Lung microvascular endothelial cell (primary cell): ENCODE measurements around the gene PNPLA8. TPM values are rescaled to one million over a fixed set of nuclear protein-coding genes. Genes with fewer than 3 reads are reported as not detected.
"Not testable (repeated sequence)": the region's sequence is repeated elsewhere in the genome, so short reads cannot be mapped to it uniquely, and the experiment has no call there.

Experiments used
- DNase-seq, 2 donors: peaks; one replicate each; pipeline versions ENCODE4 v3.0.0 to v3.0.0-alpha.2; 2010; ENCODE audit warnings: low read depth in 2 of 2
- total RNA-seq: library from RNA; depleted of rRNA; stranded (reverse); fragments of >200 nt; gene quantifications from 2 replicates; pipeline ENCODE4 v1.2.1, GENCODE V29; 2014

Gene PNPLA8, protein sequence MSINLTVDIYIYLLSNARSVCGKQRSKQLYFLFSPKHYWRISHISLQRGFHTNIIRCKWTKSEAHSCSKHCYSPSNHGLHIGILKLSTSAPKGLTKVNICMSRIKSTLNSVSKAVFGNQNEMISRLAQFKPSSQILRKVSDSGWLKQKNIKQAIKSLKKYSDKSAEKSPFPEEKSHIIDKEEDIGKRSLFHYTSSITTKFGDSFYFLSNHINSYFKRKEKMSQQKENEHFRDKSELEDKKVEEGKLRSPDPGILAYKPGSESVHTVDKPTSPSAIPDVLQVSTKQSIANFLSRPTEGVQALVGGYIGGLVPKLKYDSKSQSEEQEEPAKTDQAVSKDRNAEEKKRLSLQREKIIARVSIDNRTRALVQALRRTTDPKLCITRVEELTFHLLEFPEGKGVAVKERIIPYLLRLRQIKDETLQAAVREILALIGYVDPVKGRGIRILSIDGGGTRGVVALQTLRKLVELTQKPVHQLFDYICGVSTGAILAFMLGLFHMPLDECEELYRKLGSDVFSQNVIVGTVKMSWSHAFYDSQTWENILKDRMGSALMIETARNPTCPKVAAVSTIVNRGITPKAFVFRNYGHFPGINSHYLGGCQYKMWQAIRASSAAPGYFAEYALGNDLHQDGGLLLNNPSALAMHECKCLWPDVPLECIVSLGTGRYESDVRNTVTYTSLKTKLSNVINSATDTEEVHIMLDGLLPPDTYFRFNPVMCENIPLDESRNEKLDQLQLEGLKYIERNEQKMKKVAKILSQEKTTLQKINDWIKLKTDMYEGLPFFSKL
- 20.5 and 27.6 TPM in 2 replicates for total RNA-seq

DNA sequence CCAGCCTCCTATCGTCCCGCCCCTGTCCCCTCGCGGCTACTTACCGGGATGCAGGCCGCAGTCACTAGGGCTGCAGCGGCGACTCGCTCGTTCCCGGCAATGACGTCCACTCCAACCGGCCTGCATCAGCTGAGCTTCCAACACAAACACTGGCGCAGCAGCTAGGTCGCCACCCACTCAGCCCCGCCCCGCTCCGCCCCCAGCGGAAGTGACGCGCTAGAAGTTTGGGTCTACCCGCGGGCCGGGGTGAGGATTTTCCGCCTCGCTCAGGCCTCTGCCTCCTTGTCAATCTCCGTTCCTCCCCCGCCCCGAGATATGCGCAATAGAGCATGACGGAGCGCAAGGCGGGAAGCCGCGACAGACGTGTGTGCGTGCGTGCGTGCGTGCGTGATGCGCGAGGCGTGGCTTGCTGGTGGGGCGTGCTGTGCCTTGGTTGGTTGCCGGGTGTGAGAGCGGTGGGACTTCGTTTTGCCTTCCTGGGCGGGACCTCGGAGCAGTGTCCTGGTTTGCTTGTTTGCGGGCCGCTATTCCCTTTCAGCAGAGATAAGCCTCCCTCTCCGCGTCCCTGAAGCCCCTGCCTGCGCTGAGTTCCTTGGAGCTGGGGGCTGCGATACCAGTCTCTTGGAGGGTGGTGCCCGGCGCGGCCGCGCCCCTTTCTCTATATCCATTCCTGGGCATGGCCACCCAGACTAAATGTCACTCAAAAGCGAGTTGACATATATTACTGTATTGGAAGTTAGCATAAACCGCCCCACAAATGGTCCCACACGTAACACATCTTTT is at the start of gene PNPLA8:
Gene PNPLA8, minus strand, starts transcription at position 151 of the 783 bp plus-strand sequence. CDS start 10,644 bp downstream, outside the sequence.
- DNase-seq, result peak; percentile 100

DNA sequence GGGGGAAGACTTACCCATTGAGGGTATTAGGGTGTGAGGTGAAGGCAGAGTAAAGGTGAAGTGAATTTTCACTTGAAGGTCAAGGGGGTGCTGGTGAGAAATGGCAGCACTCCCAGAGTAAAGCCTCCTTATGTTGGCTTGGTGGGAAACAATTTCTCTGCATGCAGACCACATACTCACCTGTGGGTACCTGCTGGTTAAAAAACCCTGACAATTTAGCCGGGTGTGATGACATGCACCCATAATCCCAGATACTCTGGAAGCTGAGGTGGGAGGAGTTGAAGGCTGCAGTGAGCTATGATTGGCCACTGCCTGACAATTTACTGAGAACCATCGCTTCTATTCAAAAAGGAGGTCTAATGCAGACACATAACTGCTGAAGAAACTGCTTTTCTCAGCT is 49.2 kb upstream of the PNPLA8 start:
- no peak for DNase-seq

DNA sequence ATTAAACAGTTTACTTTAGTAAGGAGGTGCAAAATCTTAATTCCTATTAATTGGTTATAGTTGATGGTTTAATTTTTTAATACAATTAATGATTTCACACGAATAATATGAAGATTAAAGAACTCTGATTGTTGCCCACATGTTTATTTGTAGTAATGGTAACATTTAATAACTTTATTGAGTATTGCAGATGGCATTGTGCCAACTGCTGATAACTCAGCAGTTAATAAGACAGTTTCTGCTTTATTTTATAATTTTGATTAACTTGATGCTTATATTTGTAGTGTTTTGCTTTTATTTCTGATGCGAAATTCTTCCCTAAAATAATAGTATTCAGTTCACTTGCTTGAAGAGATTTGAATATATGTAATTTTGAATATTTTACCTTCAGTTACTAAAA is 46.5 kb upstream of the PNPLA8 start:
- DNase-seq, result no peak

DNA sequence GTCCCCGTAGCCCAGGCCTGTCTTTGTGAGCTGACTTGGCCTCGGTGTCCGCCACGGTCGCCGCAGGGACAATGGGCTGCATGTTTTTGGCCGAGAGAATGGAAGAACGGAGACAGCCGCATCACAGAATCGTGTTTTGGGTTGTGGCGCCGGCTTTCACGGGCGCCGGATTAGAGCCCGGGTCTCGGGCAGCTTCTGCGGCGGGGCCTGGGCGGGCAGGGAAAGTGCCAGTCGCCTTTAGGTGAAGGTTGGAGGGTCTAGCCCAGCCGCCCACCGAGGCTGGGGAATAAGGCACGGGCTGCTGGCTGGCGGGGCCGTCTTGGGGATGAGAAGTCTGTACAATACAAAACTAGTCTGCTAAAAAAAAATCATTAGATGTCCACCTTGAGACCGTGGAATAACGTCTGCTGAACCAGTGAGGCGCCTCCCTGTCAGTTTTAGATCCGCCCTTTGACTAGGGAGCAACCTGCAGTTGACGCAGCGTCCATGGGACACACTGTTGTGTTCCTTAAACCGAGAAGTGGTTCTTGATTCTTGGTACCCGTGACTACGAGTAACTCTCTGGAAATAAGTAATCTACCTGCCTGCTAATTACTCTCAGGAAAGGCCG is 44.3 kb upstream of the PNPLA8 start:
- DNase-seq, result peak; percentile 53 to 64

DNA sequence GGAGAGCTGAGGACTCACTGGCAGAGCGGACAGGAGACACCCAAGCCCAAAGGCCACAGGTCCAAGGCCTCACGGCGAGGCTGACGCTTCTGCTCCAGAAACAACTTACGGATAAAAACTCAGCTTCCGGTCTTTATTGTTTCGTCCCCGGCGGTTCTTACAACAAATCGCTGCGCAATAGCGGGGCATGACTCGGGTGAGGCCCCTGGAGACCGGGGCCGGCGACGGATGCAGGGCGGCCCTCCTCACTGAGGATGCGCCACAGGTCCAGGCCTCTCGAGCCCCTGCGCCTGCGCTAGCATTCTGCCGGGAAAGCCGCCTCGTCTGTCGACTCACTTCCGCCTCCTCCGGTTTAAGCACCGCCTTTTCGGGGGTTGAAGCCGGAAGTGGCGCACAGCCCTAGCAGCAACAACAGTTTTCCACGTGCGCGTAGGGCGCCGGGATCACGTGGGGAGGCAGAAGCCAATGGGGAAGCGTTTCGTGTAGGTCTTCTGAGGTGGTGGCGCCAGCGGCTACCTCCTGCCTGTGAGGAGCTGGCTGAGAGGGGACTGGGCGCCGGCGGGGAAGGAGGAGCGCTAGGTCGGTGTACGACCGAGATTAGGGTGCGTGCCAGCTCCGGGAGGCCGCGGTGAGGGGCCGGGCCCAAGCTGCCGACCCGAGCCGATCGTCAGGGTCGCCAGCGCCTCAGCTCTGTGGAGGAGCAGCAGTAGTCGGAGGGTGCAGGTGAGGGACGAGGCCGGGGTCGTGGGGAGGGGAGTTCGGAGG is 43.6 kb upstream of the PNPLA8 start, which contains the start of the genes DNAJB9 and THAP5:
Gene DNAJB9, plus strand, starts transcription at position 494 of the 765 bp plus-strand sequence. CDS start 1,853 bp downstream, outside the sequence.
Gene THAP5, minus strand, starts transcription at position 326 of the 765 bp plus-strand sequence. Its CDS starts 137 bp downstream, at position 189.
- peak; percentile 100 for DNase-seq

DNA sequence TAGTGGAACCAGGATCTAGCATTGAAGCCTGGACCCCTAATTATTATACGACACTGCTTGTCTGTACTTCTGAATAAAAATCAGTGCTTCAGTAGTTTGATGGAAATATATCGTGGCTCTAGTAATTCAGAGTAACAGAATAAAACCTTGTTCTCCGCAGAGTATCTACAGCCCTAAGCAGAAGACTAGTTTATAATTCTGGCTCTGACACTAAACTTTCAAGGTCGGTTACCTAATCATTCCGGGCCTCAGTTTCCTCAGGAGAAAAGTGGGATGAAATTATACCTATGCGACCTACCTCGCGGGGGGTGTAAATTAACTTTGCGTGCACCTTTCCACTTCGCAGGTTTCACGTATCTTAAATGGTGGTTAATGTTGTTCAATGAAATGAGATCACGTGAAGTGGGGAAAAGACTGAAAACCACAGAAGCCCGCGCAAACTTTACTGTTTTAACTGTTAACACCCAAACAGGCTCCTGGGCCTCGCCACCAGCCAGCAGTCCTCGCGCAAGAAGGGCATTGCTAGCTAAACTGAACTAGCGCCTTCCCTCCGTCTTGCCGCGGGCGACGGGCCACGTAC is 43.0 kb upstream of the PNPLA8 start:
- DNase-seq, result peak in 1 of 2 donors; percentile 3

DNA sequence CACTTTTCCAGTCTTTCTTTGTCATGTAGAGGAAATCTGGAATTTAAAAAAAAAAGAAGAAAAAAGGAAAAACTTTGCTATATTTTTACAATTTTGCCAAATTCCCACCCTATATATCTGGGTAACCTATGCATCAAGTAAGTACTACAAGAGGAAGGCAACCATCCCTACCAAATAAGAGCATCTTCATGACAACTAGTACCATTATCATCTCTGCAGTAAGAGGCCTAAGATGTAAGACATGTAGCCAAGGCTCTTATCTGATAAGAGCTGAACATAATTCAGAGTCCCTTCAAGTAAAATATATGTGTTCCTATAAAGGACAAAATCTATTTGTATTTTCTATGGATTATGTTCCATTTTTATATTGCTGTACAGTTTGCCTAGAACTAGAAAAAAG is 40.1 kb upstream of the PNPLA8 start:
- no peak for DNase-seq

DNA sequence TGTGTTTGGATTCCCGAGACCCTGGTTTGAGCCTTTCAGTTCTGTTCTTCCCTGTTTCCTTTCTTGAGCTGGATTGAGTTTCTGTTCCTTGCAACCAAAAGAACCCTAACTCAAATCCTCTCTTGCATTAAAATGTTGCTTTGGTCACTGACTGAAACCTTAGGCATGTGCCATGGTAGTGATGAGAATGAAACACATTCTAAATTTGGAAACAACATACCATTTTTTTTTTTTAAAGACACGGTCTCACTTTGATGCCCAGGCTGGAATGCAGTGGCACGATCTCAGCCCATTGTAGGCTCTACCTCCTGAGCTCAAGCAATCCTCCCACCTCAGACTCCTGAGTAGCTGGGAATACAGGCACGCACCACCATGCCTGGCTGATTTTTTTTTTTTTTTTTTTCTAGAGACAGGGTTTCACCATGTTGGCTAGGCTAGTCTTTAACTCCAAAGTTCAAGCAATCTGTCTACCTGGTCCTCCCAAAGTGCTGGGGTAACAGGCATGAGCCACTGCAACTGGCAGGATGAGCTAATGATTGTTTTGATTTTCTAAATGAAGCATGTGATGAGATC is 35.2 kb upstream of the PNPLA8 start:
- DNase-seq, result no peak

DNA sequence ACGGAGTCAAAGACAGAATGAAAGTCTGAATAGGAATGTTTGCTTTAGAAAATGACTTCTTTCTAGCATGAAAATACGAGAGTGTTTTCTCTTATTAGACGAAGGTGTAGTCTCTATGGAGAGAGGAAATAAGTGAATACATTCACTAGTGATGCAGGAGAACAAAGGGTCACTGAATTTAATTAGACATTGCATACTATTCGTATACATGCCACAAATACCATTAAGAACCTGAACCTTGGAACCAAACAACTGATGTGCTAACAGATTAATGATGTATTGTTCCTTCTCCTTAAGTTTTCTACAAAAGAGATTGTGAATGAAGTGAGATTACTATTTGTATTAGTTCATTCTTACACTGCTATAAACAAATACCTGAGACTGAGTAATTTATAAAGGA is 33.3 kb upstream of the PNPLA8 start:
- no peak for DNase-seq

DNA sequence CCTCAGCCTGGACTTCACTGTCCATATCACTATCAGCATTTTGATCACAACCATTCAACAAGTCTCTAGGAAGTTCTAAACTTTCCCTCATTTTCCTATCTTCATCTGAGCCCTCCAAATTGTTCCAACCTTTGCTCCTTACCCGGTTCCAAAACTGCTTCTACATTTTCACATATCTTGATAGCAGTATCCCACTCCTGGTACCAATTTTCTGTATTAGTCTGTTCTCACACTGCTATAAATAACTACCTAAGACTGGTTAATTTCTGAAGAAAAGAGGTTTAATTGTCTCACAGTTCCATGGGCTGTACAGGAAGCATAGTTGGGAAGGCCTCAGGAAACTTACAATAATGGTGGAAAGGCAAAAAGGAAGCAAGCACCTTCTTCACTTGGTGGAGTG is 31.7 kb upstream of the PNPLA8 start:
- DNase-seq, result no peak

DNA sequence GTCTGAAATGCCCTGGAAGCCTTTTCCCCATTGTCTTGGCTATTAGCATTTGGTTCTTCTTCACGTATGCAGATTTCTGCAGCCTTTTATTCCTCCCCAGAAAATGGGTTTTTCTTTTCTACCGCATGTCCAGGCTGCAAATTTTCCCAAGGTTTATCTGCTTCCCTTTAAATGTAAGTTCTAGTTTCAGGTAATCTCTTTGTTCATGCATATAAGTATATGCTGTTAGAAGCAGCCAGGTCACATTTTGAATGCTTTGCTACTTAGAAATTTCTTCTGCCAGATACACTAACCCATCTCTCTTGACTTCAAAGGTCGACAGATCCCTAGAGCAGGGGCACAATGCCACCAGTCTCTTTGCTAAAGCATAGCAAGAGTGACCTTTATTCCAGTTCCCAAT is 31.3 kb upstream of the PNPLA8 start:
- DNase-seq, result no peak

DNA sequence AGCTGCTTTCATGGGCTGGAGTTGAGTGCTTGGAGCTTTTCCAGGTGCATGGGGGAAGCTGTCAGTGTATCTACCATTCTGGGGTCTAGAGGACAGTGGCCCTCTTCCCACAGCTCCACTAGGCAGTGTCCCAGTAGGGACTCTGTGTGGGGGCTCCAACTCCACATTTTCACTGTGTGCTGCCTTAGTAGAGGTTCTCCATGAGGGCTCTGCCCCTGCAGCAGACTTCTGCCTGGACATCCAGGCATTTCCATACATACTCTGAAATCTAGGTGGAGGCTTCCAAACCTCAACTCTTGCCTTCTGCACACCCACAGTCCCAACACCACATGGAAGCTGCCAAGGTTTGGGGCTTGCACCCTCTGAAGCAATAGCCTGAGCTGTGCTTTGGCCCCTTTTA is 30.7 kb upstream of the PNPLA8 start:
- DNase-seq, result not testable (repeated sequence)

DNA sequence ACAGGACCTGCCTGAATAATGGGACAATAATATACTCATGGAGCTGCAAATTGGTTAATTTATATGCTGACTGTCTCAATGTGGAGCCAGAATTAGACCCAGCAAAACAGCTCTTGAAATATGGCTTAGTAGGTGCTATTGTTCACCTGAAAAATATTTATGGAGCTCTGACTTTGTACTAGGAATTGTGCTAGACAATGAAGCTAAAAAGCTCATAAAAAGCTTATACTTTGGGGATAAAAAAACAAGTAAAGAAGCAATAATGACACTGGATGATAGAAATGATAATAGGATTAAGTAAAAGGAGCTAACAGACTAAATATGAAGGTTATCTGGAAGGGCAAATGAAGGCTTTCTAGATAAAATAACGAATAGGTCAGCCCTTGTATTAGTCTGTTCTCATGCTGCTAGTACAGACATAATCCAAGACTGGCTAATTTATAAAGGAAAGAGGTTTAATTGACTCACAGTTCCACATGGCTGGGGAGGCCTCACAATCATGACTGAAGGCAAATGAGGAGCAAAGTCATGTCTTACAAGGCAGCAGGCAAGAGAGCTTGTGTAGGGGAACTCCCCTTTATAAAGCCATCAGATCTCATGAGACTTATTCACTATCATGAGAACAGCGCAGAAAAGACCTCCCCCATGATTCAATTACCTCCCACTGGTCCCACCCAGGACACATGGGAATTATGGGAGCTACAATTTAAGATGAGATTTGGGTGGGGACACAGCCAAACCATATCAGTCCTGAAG is 22.4 kb upstream of the PNPLA8 start:
- not testable (repeated sequence) for DNase-seq

DNA sequence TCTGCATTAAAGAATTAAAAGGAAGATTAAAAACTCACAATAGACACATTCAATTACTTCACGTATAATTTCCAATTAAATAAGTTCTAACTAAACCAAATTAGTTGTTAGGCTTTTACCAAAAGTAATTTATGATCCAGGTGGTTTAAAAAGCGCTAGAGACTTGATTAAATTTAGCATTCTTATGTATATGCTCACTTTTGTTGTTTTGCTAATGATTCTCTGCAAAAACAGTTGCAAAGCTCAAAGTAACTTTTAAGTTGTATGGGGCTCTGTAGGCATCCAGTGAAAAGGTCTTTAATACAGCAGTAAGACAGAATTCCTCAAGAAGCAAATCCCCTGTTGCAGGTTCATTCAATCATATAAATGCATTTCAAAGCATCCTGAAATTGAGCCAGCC is 15.5 kb upstream of the PNPLA8 start:
- DNase-seq, result no peak

DNA sequence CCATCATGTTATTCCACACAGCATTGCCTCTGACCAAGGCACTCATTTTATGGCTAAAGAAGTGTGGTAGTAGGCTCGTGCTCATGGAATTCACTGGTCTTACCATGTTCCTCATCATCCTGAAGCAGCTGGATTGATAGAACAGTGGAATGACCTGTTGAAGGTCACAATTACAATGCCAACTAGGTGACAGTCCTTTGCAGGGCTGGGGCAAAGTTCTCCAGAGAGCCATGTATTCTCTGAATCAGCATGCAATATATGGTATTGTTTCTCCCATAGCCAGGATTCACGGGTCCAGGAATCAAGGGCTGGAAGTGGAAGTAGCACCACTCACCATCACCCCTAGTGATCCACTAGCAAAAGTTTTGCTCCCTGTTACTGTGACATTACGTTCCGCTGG is 12.8 kb upstream of the PNPLA8 start:
- DNase-seq, result not testable (repeated sequence)

DNA sequence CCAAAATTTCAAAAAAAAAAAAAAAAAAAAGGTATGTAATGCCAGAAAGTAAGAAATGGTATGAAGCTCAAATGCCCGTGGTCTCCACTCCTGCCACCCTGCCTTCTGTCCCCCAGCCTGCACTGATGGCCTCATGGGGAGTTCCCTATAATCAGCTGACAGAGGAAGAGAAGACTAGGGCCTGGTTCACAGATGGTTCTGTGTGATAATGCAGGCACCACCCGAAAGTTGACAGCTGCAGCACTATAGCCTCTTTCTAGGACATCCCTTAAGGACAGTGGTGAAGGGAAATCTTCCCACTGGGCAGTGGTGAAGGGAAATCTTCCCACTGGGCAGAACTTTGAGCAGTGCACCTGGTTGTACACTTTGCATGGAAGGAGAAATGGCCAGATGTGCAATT is 12.3 kb upstream of the PNPLA8 start:
- DNase-seq, result not testable (repeated sequence)

DNA sequence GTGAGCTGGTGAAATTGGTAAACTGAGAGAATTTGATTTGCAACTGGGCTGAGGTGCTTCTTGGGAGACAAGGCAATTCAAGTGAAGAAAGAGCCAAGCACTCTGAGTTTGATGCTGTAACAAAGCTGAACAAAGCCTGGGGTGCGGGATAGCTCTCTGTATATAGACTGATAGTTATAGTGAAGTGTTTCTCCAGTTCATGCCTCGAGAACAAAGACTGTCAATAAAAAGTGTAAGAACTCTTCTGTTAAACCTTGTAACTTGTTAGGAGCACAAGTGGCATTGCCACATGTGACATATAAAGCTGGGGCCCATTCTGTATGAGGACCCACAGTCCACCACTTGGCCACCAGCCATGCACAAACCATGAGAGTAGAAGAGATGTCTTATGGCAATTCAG is 11.3 kb upstream of the PNPLA8 start:
- no peak for DNase-seq

DNA sequence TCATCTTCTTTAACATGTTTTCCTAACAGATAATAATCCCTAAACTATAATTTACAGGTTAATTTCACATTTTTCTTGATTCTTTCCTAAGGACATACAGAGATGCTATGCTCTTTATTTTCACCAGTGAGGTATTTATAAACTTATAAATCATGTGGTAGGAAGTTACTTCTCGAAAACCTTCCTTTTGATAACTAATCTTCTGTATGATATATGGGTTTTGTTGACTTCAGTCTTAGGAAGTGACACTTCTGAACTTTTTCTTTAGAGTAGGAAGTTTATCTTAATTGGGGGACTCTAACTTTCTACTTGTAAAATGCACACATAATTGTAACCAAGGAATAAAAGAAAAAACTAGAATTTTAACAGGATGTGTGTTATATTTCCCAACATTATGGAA is 9.8 kb upstream of the PNPLA8 start:
- no peak for DNase-seq

DNA sequence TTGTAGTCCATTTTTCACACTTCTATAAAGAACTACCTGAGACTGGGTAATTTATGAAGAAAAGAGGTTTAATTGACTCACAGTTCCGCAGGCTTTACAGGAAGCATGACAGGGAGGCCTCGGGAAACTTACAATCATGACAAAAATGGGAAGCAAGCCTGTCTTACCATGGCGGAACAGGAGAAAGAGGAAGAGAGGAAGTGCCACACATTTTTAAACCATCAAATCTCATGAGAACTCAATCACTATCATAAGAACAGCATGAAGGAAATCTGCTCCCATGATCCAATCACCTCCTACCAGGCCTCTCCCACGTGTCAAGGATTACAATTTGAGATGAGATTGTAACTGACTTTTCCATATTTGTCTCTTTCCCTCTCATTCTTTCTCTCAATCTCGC is 9.3 kb upstream of the PNPLA8 start:
- DNase-seq, result no peak
